Ascending aorta (tissue), 2 donors: ENCODE data around the gene SMARCA4. TPM values are rescaled to one million over a fixed set of nuclear protein-coding genes. Genes with fewer than 3 reads are reported as not detected.

ENCODE experiments used
- DNase-seq, 2 donors: peaks; one replicate each; pipeline ENCODE4 v3.0.0-alpha.2; 2019; ENCODE audit warnings: low spot score in 2 of 2
- H3K27ac ChIP-seq, 2 donors: fragments of 200-600 bp; sonication (generic); one replicate each; pipeline ENCODE4 v1.5.1; 2016 to 2017; ENCODE audit warnings: mild to moderate bottlenecking in 1 of 2
- H3K27me3 ChIP-seq: fragments of 200-600 bp; sonication (generic); one replicate; pipeline ENCODE4 v1.5.1; 2017
- H3K36me3 ChIP-seq, 2 donors: fragments of 200-600 bp; sonication (generic); one replicate each; pipeline ENCODE4 v1.5.1; 2016
- H3K4me1 ChIP-seq, 2 donors: fragments of 200-600 bp; sonication (generic); one replicate each; pipeline ENCODE4 v1.5.1; 2016 to 2017; ENCODE audit warnings: mild to moderate bottlenecking in 1 of 2
- H3K4me3 ChIP-seq, 2 donors: fragments of 200-600 bp; sonication (generic); one replicate each; pipeline ENCODE4 v1.5.1; 2016 to 2017; ENCODE audit warnings: mild to moderate bottlenecking in 1 of 2
- H3K9me3 ChIP-seq, 2 donors: fragments of 200-600 bp; sonication (generic); one replicate each; pipeline ENCODE4 v1.5.1; 2016
- intact Hi-C: fragments of 100-400 bp; cut with DNase I; formaldehyde crosslinking; loops from one replicate; pipeline ENCODE4 v1.15.1; 2023
- total RNA-seq: library from RNA; depleted of rRNA; stranded (reverse); fragments of >200 nt; gene quantifications from one replicate; pipeline ENCODE4 v1.1.0, GENCODE V29; 2016
- TF ChIP-seq, protein P1 (sequence below), 3 experiments: fragments of 200-600 bp in 2 of 3; fragments of 450-650 bp in 1 of 3; sonication (generic) in 2 of 3; IDR thresholded peaks; one replicate each; pipeline ENCODE4 v1.5.1; 2016 to 2019; ENCODE audit warnings: antibody characterized with exemption in 3 of 3, mild to moderate bottlenecking in 1 of 3, moderate library complexity in 1 of 3

SMARCA4 gene
- total RNA-seq, 1 donor from 2014 or later, result 89.5 TPM

DNA sequence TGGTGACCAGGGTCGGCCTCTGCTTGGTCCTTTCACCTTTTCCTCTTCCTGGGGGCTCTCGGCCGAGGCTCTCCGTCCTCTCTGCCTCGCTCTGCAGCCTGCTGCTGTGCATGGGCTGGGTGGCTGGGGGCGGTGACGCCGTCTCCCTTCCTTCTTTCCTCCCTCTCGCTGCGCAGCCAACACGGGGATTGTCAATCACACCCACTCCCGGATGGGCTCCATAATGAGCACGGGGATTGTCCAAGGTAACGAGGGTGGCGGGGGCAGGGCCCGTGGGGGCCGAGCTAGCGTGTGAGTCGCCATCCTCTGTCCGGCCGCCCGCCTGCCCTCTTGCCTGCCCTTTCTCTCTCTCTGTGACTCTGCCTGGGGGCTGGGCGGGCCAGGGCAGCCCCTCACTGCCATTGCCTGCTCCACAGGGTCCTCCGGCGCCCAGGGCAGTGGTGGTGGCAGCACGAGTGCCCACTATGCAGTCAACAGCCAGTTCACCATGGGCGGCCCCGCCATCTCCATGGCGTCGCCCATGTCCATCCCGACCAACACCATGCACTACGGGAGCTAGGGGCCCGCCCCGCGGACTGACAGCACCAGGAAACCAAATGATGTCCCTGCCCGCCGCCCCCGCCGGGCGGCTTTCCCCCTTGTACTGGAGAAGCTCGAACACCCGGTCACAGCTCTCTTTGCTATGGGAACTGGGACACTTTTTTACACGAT lies 39.5 kb upstream of the SMARCA4 start:
- H3K27ac ChIP-seq, result no peak overlapping the region
- H3K4me1 ChIP-seq, result no peaks in the 10 kb centered on the region
- no peak for DNase-seq
- intact Hi-C loops, result no loop called here
- TF ChIP-seq, protein P1, sequence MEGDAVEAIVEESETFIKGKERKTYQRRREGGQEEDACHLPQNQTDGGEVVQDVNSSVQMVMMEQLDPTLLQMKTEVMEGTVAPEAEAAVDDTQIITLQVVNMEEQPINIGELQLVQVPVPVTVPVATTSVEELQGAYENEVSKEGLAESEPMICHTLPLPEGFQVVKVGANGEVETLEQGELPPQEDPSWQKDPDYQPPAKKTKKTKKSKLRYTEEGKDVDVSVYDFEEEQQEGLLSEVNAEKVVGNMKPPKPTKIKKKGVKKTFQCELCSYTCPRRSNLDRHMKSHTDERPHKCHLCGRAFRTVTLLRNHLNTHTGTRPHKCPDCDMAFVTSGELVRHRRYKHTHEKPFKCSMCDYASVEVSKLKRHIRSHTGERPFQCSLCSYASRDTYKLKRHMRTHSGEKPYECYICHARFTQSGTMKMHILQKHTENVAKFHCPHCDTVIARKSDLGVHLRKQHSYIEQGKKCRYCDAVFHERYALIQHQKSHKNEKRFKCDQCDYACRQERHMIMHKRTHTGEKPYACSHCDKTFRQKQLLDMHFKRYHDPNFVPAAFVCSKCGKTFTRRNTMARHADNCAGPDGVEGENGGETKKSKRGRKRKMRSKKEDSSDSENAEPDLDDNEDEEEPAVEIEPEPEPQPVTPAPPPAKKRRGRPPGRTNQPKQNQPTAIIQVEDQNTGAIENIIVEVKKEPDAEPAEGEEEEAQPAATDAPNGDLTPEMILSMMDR (IDR thresholded peaks at IDR 0.05), result no peak
- H3K9me3 ChIP-seq, result no peaks in the 10 kb centered on the region
- H3K4me3 ChIP-seq, result no peak overlapping the region
- no peaks in the 10 kb centered on the region for H3K27me3 ChIP-seq
- H3K36me3 ChIP-seq, result peaks cover 72 to 73% of the 10 kb centered on the region in 2 donors

- Histone ChIP-seq H3K9me3 (no peaks in the 10 kb centered on the region), H3K36me3 (peaks cover 65 to 68% of the 10 kb centered on the region in 2 donors), H3K27me3 (no peaks in the 10 kb centered on the region), H3K4me1 (no peaks in the 10 kb centered on the region), H3K4me3 (no peak overlapping the region), H3K27ac (no peak overlapping the region)
- no peak for DNase-seq
- intact Hi-C loops, result no loop called here
- TF ChIP-seq, protein P1 (IDR thresholded peaks at IDR 0.05), result no peak
Measured at GRCh38 chr19:10921910-10922637, 38.8 kb upstream of the SMARCA4 start.

DNA sequence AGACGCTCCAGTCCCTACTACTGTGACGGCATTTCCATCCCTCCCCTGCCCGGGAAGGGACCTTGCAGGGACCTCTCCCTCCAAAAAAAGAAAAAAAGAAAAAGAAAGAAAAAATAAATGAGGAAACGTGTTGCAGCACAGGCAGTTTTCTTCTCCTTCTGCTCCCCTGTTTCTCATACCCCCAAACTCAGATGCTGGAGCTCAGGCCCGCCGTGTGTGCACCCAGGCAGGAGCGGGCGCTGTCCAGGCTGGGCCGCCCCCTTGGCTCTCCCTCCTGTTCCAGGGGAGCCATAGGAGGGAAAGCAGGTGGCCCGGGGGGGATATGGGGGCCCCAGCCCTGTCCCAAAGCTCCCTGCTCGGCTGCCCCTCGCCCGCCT lies 38.2 kb upstream of the SMARCA4 start:
- Histone ChIP-seq H3K4me1 (peaks cover 2 to 4% of the 10 kb centered on the region in 2 donors), H3K27ac (no peak overlapping the region), H3K4me3 (no peak overlapping the region), H3K27me3 (no peaks in the 10 kb centered on the region), H3K36me3 (peaks cover 63 to 68% of the 10 kb centered on the region in 2 donors), H3K9me3 (no peaks in the 10 kb centered on the region)
- TF ChIP-seq, protein P1 (IDR thresholded peaks at IDR 0.05), result no peak
- DNase-seq, result no peak
- intact Hi-C loops, result no loop called here

DNA sequence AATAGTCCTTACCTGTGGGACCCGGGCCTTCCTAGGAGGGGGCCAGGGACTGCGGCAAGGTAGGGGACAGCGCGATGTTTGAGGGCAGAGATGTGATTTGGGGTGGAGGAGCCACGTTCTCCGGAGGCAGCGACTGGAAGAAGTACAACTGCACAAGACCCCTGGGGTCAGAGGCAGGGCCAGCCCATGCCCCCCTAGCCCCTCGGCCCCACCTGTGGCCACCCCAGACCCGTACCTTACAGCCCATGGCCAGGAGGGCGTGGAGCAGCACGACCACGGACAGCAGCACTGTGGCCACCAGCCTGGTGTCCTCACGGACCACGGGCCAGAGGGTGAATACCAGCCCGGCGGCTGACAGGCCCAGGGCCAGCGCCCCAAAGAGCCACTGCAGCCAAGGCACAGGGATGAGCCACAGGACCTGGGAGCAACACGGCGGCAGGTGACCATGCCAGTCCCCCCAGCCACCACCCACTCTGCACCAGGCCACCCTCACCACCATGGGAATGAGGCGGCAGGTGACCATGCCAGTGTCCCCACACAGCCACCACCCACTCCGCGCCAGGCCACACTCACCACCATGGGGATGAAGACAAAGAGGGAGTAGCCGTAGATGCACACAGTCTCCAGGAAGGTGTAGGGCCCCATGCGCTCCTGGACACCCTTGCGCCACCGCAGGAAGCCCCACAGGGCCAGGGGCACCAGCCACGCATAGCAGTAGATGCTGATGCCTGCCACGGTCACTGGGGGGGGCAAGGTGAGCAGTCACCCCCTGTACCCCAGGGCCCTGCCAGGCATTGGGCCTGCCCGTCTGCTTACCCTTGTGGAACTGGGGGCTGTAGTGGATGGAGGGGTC lies 37.3 kb upstream of the SMARCA4 start:
- Histone ChIP-seq H3K36me3 (peaks cover 56 to 66% of the 10 kb centered on the region in 2 donors), H3K27me3 (no peaks in the 10 kb centered on the region), H3K27ac (no peak overlapping the region), H3K4me1 (peaks cover 5 to 10% of the 10 kb centered on the region in 2 donors), H3K4me3 (no peak overlapping the region), H3K9me3 (no peaks in the 10 kb centered on the region)
- no peak for DNase-seq
- intact Hi-C loops, result no loop called here
- TF ChIP-seq, protein P1 (IDR thresholded peaks at IDR 0.05), result no peak

DNA sequence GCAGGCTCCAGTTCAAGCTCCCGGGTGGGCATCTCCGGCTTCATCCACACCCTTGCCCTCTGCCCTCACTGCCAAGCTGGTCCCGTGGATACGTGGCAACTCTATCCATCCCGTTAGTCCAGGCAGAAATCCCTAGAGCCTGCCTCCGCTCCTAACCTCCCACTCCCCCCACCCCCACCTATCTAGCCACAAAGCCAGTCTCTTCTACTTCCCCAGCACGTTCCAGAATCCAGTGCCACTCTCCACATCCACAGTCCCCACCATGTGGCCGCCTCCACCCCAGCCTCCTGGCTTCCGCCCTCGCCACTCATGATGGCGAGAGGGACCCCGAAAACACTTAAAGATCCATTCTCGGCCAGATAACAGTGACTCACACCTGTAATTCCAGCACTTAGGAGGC lies 36.2 kb upstream of the SMARCA4 start:
- H3K27ac ChIP-seq, result no peak overlapping the region
- peaks cover 10 to 12% of the 10 kb centered on the region in 2 donors for H3K4me1 ChIP-seq
- TF ChIP-seq, protein P1 (IDR thresholded peaks at IDR 0.05), result no peak
- no peaks in the 10 kb centered on the region for H3K27me3 ChIP-seq
- intact Hi-C loops, result no loop called here
- no peak for DNase-seq
- H3K9me3 ChIP-seq, result no peaks in the 10 kb centered on the region
- no peak overlapping the region for H3K4me3 ChIP-seq
- H3K36me3 ChIP-seq, result peaks cover 51 to 54% of the 10 kb centered on the region in 2 donors
